GM19099 (cell line): ENCODE results near the gene JDP2.

Experiments used
- POLR2A ChIP-seq: IDR thresholded peaks from 3 replicates; pipeline ENCODE4 v1.6.1; 2011; ENCODE audit warnings: low read depth; ENCODE audit not compliant: insufficient read length; ENCODE audit errors: extremely low read depth

The JDP2 gene

DNA sequence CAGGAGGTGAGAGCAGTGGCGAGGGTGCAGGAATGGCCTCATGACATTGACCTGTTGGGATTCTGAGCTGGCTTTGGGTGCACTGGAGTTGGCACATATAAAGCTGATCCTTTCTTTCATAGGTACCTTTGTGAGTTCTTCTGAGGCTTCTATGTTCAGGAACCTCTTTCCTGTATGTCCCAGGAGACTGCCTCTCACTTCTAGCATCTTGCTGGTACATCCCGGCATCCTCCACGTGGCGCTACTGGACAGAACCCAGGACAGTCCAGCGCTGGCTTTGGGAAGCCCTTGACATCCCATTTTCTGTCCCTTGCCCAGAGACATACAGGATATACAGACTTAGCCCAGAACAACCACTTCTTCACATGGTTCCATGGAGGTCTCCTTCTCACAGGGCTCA, 50.1 kb downstream of the JDP2 start:
- TF ChIP-seq POLR2A = no peak

- TF ChIP-seq POLR2A = no peak
Measured at GRCh38 chr14:75479770-75480600, 52.2 kb downstream of the JDP2 start.

- no peak for TF ChIP-seq POLR2A
Measured at GRCh38 chr14:75482366-75482765, 54.5 kb downstream of the JDP2 start.

- no peak for TF ChIP-seq POLR2A
Measured at GRCh38 chr14:75484711-75485429, 57.0 kb downstream of the JDP2 start.

DNA sequence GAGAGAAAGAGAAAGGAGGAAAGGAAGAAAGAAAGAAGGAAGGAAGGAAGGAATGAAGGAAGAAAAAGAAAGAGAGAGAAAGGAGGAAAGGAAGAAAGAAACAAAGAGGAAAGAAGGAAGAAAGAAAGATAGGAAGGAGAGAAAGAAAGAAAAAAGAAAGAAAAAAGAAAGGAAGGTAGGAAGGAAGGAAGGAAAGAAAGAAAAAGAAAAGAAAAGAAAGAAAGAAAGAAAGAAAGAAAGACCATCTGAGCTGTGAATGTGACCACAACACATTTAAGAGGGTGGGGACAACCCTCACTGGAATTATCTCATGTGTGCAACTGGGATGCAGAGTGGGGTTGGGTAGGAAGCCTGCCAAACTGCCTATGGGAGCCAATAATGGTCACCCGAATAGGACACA, 58.5 kb downstream of the JDP2 start:
- no peak for TF ChIP-seq POLR2A

- no peak for TF ChIP-seq POLR2A
Measured at GRCh38 chr14:75487155-75487671, 59.4 kb downstream of the JDP2 start.

GRCh38 chr14:75489480-75489837, 61.6 kb downstream of the JDP2 start:
- no peak for TF ChIP-seq POLR2A

DNA sequence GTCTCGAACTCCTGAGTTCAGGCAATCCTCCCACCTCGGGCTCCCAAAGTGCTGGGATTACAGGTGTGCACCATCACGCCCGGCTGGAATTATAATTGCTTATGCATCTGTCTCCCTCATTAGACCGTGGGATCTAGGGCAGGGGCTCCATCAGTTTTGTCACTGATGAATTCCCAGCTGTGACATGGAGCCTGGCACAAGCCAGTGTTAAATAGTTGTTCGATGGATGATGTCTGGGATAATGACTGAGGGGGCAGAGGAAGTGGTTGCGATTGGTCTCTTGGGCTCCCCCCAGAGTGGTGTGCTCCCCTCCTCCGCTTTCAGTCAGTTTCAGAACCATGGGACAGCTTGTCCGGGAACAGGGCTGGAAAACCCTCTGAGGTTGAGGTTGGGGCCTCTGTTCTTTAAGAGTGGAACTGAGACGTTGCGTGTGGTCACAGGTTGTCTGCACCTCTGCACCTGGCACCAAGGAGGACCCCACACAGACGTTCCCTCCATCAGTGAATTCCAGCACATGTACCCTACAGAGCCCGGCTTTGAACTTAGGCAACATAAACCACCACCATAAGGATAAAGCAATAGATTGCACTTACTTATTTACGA, 63.7 kb downstream of the JDP2 start:
- TF ChIP-seq POLR2A = no peak

- TF ChIP-seq POLR2A = no peak
Measured at GRCh38 chr14:75492832-75493591, 65.2 kb downstream of the JDP2 start.

- TF ChIP-seq POLR2A = no peak
Measured at GRCh38 chr14:75493592-75494087, 65.8 kb downstream of the JDP2 start.

- no peak for TF ChIP-seq POLR2A
Measured at GRCh38 chr14:75494896-75495295, 67.1 kb downstream of the JDP2 start.

DNA sequence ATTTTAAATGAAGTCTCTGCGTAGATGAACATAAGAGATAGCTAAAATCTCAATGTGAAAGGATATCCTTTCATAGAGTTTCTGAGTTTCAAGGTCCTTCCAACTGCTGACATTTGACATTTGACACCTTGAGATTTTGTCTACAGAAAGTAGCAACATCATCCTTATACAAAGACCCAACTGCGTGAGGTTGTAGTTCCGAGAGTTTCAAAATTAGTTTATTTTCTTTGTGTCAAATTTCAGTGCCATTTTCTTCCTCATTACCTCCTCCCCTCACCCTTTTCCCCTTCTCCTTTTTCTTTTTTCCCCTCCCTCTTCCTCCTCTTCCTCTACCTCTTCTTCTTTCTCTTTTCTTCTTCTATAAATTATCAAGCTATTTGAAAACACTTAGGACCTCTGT, 67.6 kb downstream of the JDP2 start:
- no peak for TF ChIP-seq POLR2A

GRCh38 chr14:75495882-75496281, 68.1 kb downstream of the JDP2 start:
- no peak for TF ChIP-seq POLR2A

DNA sequence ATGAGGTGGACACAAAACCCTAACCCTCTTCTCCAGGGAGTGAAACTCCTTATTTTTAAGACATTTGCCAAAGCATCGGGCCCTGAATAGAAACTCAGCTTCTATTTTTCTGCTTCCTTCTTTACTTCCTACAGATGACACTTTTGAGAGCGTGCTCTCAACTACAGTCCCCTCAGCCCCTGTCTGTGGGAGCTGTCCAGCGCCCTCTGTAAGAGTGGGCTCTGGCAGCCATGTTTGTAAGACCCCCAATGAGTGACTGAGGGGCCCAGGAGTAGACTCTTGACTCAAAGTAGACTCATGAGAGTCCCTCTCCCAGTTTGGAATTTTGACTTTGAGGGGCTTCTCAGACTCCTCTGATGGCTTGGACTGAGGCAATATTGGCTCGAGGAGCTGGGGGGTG, 68.9 kb downstream of the JDP2 start:
- TF ChIP-seq POLR2A = no peak

GRCh38 chr14:75497191-75497590, 69.4 kb downstream of the JDP2 start:
- no peak for TF ChIP-seq POLR2A
